IPS-18c (cell line): ENCODE measurements around the gene CEP83.
"Not testable (repeated sequence)": the region's sequence is repeated elsewhere in the genome, so short reads cannot be mapped to it uniquely, and the experiment has no call there.

Source experiments
- H3K4me3 ChIP-seq: 2 replicates; pipeline ENCODE4 v1.7.0; 2013; ENCODE audit warnings: low read depth, mild to moderate bottlenecking, low read length, moderate library complexity; ENCODE audit not compliant: insufficient read depth
- H3K9me3 ChIP-seq: one replicate; pipeline ENCODE4 v1.6.1; 2013; ENCODE audit warnings: mild to moderate bottlenecking, low read length, moderate library complexity; ENCODE audit not compliant: control insufficient read depth, insufficient read depth

Gene CEP83

DNA sequence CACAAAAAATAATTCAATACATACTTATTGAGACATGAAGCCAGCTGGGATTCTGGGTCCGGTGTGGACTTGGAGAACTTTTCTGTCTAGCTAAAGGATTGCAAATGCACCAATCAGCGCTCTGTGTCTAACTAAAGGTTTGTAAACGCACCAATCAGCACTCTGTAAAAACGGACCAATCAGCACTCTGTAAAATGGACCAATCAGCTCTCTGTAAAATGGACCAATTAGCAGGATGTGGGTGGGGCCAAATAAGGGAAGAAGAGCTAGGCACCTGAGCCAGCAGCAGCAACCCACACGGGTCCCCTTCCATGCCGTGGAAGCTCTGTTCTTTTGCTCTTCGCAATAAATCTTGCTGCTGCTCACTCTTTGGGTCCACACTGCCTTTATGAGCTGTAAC is 5.3 kb downstream of the CEP83 start:
- H3K9me3 ChIP-seq = not testable (repeated sequence)

DNA sequence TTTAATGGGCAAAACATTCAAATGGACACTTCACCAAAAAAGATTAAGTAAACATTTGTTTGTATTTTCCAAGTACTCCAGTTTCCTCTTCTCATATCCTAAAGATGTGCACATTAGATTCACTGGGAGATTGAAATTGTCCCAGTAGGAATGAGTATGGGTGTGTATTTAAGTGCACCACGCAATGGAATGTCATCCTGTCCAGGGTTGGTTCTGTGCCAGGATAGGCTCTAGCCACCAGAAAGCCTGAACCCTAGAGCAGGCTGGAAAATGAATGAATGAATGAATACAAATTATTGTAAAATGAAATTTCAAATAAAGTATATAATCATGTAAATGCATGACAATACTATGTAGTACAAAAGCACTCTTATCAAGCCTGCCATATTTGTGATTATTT is 14.0 kb downstream of the CEP83 start:
- Histone ChIP-seq H3K9me3 (no peaks in the 10 kb centered on the region), H3K4me3 (no peak overlapping the region)

More for the DNA sequence above, 5.3 kb downstream of the CEP83 start:
- H3K4me3 ChIP-seq = not testable (repeated sequence)

DNA sequence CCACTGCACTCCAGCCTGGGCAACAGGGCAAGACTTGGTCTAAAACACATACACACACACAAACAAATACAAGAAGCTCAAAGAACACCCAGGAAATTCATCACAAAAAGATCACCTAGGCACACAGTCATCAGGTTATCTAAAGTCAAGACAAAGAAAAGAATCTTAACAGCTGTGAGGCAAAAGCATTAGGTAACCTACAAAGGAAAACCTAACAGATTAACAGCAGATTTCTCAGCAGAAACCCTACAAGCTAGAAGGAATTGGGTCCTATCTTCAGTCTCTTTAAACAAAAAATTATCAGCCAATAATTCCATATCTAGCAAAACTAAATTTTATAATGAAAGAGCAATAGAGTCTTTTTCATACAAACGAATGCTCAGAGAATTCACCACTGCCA is 22.4 kb downstream of the CEP83 start:
- Histone ChIP-seq H3K9me3 (no peaks in the 10 kb centered on the region), H3K4me3 (no peak overlapping the region)

DNA sequence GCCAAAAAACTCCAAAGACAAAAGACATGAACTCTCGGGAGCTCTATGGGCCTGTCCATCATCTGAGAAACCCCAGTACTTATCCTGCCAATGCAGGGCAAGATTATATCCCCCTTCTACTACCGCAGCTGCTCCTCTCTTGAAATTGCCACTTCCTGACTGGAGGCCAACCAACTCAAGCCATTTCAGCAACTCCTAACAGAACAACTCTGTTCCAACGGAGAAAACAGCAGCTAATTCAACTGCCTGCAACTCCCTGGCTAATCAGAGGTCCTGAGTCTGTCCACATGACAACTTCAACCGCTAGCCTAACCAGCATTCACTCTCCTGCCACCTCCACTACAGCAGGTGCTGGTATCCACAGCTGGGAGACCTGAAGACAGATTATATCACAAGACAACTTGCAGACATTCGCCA is 24.1 kb downstream of the CEP83 start:
- H3K4me3 ChIP-seq = no peak overlapping the region
- H3K9me3 ChIP-seq = no peaks in the 10 kb centered on the region

DNA sequence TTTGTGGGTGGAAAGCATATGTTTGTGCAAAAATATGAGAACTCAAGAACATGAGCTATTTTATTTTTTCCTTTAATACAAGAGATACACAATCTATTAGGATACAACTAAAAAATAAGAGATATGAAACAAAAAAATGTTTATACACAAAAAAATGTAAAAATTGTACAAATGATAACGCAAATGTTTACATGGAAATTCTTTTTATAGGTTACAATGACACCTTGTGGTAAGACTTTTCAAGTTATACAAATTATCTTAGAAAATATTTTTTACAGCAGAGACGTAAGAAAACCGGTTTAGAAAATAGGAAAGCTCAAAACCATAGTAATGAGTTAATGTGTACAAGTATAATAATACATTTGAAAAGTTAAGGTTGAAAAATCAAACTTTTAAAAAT is 25.5 kb downstream of the CEP83 start:
- H3K9me3 ChIP-seq = no peaks in the 10 kb centered on the region
- H3K4me3 ChIP-seq = no peak overlapping the region

DNA sequence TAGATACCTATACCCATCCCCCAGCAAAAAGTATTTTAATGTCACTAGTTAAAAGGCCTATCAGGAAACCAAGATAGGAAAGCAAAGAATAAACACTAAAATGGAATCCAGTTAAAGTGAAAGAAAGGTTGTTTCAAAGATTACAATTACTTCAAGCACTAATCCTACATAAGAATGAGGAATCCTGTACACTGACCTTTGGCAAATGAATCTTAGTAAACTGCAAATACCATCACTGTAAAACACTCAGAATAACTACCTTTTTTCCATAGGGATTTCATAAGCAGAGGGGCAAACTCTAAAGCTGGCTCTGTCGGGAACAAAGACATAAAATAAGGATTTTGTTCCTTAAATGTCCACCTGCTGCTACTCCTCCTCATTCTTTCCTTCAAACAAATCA is 25.9 kb downstream of the CEP83 start:
- H3K4me3 ChIP-seq = no peak overlapping the region
- no peaks in the 10 kb centered on the region for H3K9me3 ChIP-seq

DNA sequence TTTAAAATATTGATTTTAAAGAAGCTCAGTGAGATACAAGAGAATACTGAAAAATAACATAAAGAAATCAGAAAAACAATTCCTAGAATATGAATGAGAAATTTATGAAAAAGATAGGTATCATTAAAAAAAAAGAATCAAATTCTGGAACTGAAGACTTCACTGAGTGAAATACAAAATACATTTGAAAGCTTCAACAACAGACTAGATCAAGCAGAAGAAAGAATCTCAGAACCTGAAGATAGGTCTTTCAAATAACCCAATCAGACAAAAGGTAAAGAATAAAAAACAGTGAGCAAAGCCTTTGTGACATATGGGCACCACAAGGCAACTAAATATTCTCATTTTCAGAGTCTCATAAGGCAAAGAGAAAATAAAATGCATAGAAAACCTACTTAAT is 29.4 kb downstream of the CEP83 start:
- H3K9me3 ChIP-seq = no peaks in the 10 kb centered on the region

DNA sequence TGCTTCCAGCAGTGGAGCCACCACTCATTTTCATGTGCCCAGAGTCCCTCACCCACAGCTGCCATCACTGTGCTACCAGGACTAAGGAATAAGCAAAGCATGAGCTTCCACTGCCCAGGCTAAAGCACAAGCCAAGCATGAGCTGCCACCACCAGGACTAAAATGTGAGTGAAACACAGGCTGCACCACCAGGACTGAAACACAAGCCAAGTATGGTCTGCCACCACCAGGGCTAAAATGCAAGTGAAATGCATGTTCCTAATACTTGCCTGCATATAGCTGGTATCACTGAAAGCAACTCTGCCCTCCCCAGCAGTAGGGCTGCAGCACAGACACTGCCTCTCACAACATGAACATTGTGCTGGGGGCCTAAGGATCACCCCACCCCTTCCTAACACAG is 30.0 kb downstream of the CEP83 start:
- peaks cover under 1% of the 10 kb centered on the region for H3K9me3 ChIP-seq
- H3K4me3 ChIP-seq = no peak overlapping the region

More for the DNA sequence above, 29.4 kb downstream of the CEP83 start:
- no peak overlapping the region for H3K4me3 ChIP-seq

DNA sequence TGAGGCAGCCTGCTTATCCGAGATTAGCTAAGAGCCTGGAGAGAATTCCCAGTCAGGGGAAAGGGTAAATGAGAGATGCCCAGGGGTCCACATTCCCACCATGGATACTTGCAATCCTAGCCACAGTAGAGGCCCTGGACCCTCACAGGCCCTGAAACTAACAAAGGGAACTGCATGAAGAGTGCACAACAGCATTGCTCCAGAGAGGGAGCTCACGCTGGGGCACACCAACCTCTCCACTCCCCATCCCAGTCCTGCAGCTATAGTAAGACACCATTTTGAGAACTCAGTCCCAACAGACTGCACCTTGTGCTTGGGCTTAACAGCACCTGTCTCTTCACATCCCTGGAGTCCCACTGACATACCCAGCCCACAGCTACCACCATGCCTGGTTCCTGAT is 30.5 kb downstream of the CEP83 start:
- H3K4me3 ChIP-seq = no peak overlapping the region
- peaks cover 3% of the 10 kb centered on the region for H3K9me3 ChIP-seq

DNA sequence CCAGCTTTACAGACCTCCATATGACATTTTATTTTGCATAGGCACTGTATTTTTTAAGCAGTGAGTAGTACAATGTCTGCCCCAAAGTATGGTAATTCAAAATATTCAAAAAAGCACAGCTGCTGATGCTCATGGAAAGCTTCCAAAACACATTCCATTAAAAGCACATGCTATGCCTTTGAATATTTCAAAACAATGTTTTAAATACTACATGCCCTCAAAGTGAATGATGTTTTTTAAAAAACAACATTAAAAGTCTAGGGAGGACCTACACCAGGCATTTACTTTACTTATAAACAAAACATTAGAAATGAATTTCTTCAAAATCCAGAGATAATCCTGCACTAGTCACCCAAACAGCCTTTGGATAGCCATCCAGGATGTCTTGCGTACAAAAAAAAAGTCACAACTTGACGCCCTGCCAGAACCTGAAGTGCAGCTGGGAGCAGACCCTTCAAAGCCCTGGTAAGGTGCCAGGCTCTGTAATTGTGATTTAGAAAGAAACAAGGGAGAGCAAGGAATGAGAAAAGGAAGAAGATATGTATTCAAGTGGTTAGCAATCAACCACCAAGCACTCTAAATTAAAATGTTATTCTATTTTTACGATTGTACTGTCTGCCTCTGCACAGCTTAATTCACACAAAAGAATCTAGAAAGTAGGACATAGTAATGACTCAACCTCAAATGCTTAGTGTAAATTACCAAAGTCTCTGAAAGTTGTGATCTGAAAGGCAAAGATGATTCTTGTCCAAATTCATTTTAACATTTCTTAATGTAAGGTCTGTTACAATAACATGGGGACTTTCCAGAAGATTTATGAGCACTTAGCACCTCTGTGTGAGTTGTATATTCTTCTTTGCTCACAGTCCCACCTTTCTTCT is 31.9 kb downstream of the CEP83 start:
- peaks cover 3% of the 10 kb centered on the region for H3K9me3 ChIP-seq

DNA sequence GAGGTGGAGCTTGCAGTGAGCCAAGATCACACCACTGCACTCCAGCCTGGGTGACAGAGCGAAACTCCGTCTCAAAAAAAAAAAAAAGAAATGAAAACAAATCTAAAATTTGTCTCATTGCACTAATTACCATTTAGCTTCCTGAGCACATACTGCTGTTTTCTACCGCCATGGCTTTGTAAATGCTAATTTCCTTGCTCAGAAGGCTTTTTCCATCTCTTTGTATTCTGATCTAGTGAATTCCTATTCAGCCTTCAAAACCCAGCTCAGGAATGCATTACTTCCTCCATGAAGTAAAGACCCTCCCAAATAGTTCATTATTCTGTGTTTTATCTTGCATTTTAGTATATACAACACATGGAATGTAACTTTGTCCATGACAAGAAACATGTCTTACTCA is 33.6 kb downstream of the CEP83 start:
- no peak overlapping the region for H3K4me3 ChIP-seq
- H3K9me3 ChIP-seq = peaks cover 6% of the 10 kb centered on the region

More for the DNA sequence above, 31.9 kb downstream of the CEP83 start:
- H3K4me3 ChIP-seq = no peak overlapping the region

DNA sequence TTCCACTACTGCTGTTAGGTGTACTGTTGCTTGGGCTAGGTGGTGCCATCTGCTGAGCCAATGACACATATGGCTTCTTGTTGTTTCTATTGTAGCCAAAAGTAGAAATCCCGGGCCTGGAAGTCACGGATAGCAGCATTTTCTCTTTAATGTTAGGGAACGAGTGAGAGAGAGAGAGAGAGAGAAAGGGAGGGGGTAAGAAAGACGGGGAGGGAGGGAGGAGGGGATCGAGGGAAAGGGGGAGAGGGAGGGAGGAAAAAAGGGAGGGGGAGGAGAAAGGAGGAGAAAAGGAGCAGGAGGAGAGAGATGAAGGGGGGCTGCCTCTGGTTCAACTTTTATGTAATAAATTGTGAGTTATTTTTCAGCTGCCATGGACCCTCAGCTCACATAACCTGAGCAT is 34.8 kb downstream of the CEP83 start:
- not testable (repeated sequence) for H3K9me3 ChIP-seq, H3K4me3 ChIP-seq

DNA sequence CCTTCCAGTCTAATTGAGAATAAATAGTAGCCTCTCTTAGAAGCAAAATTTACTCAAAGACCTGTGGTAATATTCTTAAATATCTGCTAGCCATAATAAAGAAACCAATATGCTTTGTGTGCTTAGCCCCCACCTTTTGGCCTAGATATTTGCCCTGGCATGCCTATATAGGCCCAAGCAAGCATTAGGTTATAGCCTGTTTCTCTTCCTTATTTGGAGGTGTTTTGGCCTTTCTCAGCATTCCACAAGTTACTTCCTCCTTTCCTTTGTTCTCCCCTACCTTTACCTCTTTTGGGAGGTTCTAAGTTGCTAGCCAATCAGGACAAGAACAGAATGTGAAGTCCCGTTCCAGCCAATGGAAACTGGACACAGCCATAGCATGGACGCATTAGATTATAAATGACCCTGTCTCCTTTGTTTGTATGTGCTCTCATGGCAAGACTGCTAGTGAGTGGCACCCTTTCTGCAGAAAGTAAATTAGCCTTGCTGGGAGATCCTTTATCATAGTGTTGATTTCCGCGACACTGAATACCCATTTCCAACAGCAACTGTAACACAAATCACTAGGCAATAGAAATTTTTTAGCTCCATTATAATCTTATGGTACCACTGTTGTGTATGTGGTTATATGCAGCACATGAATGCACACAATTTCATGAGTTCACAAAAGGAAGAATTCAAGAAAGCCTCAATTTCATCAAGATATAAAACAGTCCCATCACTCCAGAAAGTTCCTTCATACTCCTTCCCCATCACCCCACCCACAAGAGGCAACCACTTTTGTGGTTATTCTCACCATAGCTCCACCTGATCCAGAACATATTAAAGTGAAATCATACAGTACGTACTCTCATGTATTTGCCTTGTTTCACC is 37.6 kb downstream of the CEP83 start:
- H3K4me3 ChIP-seq = no peak overlapping the region
- peaks cover 6% of the 10 kb centered on the region for H3K9me3 ChIP-seq

DNA sequence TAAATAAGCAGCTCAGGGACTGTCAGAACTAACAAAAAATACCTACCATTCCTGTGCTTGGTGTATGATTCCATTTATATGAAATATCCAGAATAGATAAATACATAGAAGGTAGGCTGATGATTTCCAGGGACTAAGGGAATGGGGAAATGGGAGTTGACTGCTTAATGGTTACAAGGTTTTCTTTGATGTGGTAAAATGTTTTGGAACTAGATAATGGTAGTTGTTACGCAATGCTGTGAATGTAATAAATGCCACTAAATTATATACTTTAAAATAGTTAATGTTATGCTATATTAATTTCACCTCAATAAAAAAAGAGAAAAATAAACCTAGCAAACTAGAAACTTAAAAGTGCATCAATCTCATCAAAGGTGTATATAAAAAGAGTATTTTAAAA is 41.1 kb downstream of the CEP83 start:
- H3K4me3 ChIP-seq = no peak overlapping the region
- H3K9me3 ChIP-seq = peaks cover 3% of the 10 kb centered on the region

DNA sequence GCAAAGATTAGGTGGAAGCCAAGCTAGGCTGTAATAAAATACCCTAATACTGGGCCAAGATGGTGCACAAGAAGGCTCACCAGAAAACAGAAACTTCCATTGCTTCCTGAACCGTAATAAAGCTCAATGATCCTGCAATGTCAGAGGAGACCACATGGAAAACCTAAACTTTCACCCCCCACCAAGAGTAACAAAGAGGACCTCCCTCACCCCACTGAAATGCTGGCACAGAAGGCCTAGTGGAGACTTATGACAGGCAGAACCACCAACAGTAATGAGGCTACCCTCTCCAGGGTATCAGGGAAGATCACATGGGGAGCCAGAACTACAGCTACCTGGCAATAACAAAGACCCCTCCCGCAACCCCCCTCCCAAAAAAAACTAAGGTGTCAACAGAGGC is 43.1 kb downstream of the CEP83 start:
- Histone ChIP-seq H3K9me3 (no peaks in the 10 kb centered on the region), H3K4me3 (no peak overlapping the region)

DNA sequence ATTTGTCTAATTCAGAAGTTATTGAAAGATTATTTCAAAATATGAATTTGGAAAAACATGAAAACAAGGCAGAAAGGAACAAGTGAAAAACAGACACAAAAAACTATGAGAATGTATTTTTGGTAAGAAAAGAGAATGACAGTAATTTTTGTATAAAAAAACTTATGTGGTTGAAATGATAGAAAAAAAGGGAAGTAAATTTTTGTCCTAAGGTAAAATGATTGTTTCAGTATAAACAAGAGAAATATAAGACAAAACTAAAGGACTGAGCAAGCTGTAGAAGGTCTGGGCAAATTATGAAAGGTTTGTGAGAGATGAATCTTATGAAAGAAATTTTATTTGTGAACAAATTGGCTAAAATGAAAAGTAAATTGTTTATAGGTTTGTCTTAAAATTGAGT is 44.6 kb downstream of the CEP83 start:
- Histone ChIP-seq H3K9me3 (no peaks in the 10 kb centered on the region), H3K4me3 (no peak overlapping the region)

DNA sequence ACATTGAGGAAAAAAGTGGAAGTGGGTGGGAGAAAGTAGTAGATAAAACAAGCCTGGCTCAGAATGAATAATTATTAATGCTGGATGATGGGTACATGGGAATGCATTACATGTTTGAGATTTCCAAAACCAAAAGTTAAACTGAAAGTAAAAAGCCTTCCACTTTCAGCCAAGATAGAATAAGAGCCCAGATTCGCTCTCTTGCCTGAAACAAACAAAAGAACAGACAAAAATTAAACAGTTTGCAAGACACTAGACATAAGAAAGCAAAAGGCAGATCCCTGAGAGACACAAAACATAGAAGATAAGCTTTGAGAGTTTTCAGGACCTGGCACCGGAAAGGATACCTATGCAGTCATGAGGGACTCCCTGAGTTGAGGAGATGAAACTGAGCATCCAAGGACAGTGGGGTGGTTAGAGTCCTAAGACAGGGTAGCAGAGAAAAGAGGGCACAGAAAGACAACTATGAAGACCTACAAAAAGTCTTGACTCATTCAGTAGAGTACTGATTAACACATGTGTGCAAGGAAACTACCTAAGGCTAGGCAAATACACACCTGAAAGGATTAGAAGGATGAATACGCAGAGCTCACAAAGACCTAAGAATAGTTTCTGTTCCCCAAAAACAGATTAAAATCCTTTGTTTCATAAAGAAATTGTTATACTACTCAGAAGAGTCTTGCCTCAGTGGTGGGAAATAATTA is 54.1 kb downstream of the CEP83 start:
- no peak overlapping the region for H3K4me3 ChIP-seq
- no peaks in the 10 kb centered on the region for H3K9me3 ChIP-seq
